HG03558 (cell line): Measurements from ENCODE around the gene SRRM3.
"Not testable (repeated sequence)": the region's sequence is repeated elsewhere in the genome, so short reads cannot be mapped to it uniquely, and the experiment has no call there.

Source experiments
- ATAC-seq: cut with Tn5 transposase; IDR thresholded peaks from one replicate; pipeline ENCODE4 v1.9.1; 2021; ENCODE audit warnings: moderate number of reproducible peaks; ENCODE audit not compliant: unreplicated experiment; ENCODE audit errors: extremely low read depth

The SRRM3 gene

DNA sequence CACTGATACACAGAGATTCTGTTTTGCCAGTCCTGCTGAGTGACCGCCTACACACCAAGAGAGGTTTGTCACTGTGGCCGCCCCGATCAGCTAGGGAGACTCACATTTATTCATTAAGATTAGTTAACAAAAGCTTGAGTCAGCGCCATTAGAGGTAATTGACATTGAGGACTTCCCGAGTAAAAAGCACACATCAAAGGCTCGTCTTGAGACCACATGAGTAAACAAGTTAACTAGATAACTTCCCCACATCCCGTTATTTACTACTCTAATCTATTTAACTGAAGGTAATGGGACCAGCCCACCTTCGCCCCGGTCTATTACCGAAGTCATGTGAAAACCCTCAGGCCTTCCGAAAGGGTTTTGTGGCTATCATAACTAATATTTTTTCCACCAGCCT is 23.0 kb downstream of the SRRM3 start:
- no peak for ATAC-seq

DNA sequence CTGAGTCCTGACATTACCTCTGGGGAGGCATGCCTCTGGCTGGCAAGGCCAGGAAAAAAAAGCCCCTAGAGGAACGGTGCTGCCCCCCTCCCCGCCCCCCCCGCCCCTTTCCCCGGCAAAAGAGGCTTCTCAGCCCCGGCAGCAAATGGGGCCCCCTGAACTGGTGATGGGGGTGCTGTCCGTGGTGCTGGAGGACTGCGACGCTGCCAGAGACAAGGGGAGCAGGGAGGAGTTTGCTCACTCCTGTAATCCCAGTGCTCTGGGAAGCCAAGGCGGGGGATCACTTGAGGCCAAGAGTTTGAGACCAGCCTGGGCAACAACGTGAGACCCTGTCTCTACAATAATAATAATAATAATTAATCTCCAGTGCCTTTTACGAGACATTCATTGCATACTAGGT is 23.7 kb downstream of the SRRM3 start:
- no peak for ATAC-seq

DNA sequence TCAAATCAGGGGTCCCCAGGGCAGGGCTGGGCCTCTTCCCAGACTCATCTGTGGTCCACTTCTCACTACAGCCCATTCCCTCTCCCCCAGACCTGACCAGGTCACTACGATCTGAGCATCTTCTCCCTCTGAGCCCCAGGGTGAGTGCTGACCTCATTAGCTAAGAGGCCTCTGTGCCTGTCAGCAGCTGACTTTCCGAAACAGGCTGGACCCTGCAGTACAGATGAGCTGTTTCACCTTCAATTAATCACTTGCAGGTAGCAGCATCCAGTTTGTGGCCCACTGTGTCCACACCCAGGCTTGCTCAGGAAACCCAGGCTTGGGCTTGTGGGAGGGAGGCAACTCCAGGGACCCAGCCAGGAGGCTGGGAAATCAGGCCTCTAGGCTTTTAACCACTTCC is 24.3 kb downstream of the SRRM3 start:
- no peak for ATAC-seq

DNA sequence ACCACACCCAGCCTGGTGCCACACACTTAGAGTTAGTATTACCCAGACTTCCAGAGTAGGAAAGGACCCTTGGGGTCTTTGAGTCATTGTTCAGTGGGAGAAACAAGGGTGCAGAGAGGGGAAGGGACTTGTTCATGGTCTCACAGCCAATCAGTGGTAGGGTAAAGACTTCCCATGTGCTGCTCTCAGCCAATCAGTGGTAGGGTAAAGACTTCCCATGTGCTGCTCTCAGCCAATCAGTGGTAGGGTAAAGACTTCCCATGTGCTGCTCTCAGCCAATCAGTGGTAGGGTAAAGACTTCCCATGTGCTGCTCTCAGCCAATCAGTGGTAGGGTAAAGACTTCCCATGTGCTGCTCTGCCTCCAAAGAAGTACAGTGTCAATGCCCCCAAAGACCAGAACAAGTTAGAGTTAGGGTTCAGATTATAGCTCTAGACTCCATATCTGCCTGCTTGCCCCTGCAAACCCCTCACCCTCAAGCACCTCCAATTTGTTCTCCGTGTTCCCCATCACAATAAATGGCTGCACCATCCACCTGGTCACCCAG is 25.3 kb downstream of the SRRM3 start:
- not testable (repeated sequence) for ATAC-seq

DNA sequence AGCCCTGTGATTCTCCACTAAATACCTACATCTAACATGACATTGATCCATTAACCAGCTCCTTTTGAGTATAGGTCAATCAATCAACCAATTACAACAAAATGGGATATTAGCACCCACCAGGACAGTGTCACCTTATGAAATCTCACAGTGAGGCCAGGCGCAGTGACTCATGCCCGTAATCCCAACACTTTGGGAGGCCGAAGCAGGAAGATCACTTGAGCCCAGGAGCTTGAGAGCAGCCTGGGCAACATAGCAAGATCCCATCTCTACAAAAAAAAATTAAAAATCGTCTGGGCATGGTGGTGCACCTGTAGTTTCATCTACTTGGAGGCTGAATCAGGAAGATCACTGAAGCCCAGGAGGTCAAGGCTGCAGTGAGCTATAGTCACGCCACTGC is 28.5 kb downstream of the SRRM3 start:
- no peak for ATAC-seq

DNA sequence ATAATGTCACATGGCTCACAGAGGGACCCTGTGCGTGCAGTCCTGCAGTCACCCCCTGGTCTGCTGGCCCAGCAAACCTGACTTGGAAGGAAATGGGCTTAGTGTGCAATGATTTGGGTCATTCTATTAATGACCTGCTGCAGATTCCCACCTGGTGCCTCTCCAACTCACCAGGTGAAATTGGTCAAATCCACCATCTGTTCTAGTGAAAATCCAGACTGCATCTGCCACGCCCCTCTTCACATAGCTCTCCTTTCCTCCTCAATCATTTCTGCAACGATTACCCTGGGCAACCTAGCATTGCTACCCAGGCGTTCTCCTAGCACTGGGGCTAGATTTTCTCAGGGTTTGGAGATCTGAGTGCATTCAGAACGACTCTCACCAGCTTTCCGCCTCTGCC is 29.4 kb downstream of the SRRM3 start:
- no peak for ATAC-seq

DNA sequence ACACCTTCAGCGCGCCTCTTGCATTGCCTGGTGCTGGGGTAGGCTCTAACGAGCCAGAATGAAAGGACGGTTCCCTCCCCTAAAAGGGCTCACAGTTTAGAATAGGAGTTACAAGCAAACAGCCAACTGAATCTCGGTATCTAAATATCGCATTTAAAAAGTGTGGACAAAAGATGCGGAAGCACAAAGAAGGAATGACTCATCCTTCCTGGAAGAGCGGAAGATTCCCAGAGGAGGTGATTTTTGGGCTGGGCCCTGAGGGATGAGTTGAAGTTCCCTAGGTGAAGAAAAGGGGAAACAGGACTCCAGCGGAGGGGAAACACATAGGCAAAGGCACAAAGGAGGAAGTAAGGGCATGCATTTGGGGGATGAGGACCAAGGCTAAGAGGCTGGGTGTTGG is 29.9 kb downstream of the SRRM3 start:
- ATAC-seq: no peak

DNA sequence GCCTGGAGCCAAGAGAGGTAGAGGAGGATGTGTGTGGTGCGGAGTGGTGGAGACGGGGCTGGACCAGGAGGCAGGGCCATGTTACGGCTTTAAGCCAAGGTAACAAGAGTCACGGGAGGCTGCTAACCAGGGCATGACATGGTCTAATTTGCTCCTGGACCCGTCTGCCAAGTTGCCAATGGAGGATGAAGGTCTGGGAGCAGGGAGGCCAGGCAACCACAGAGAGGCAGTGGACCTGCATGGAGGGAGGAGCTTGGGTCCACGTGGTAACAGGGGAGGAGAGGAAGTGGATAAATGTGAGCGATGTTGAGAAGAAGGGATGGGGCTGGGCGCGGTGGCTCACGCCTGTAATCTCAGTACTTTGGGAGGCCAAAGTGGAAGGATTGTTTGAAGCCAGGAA is 31.0 kb downstream of the SRRM3 start:
- ATAC-seq: no peak

DNA sequence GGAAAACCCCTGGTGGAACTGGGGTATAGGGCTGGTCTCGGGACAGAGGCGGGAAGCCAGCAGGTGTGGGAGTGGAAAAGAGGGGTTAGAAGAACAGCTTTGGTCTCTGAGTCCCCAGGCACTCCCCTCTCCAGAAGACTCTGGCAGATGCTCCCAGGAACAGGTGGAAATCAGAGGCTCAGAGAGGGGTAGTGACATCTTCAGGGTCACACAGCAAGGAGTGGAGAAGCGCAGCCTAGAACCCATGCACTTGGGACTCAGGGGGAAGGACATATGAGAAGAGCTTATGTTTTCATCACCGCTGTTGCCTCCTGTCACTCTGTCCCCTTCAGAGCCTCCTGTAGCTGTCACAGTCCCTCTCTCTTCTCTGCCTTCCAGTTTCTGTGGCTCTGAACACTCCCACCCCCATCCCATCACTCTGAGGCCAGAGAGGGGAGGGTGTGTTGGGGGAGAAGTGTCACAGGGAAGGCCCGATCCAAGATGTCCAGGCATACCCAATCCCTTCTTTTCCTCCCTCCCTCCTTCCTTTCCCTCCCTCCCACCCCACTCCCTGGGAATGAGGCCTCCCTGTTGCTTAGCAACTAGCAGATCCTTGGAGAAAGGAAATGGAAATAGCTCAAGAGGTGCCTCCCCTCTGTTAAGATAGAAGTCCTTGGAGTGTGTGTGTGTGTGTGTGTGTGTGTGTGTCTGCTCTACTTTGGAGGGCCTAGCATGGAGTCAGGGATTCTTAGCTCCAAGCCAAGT is 32.0 kb downstream of the SRRM3 start:
- ATAC-seq: no peak

DNA sequence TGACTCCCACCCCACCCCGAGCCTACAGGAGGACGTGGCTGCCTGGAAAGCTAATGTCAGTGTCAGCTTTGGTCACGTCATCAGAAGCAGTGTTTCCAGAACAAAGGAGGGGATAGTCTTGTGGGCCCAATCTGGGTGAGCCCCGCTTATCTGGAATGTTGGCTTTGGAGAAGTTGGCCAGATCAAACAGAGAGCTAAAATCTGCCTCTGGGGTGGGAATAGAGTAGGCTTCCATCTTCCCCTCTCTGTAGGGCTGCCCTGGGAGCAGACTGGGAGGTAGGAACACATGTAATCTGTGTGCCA is 32.5 kb downstream of the SRRM3 start:
- no peak for ATAC-seq

DNA sequence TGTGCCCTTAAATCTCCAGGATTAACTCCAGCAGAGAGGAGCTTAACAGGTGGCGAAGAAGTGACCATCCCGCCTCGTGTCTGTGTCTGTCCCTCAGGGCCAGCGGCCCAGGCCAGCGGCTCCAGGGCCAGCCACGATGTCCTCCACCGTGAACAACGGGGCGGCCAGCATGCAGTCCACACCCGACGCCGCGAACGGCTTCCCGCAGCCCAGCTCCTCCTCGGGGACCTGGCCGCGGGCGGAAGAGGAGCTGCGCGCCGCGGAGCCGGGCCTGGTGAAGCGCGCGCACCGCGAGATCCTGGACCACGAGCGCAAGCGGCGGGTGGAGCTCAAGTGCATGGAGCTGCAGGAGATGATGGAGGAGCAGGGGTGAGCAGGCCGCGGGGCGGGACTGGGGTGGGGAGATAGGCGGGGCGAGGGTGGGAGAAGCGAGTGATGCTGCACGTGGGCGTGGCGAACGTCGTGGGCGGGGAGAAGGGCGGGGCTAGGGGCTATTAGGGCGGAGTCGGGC is 33.3 kb downstream of the SRRM3 start:
- no peak for ATAC-seq

DNA sequence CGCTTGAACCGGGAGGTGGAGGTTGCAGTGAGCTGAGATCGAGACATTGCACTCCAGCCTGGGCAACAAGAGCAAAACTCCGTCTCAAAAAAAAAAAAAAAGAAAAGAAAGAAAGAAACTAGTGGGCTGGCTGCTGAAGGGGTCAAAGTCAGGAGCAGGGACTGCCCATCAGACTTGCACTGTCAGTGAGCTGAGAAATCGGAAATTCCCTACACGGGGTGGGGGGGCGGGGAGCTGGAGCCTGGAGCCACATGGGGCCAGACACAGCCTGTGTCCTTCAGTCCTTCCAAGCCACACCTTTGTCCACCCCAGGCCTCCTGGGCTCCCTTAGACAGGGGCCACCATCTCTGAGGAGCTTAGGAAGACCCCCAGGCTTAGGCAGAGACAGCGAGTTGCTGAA is 34.5 kb downstream of the SRRM3 start:
- ATAC-seq: no peak

DNA sequence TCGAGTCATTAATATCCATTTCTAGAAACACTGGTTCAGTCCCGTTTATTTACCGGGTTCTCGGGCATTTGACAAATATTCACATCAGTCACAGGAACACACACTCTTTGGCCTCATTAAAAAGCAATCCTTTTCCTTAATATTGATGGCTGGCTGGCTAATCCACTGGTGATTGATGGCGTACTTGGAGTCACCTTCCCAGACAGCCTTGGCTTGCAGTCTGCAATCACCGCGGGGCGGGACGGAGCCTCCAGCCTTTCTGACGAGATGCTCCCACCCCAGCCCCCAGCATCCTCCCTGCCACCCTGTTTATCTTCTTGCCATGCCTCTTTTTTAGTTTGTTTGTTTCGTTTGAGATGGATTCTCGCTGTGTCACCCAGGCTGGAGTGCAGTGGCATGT is 36.6 kb downstream of the SRRM3 start:
- ATAC-seq: no peak

DNA sequence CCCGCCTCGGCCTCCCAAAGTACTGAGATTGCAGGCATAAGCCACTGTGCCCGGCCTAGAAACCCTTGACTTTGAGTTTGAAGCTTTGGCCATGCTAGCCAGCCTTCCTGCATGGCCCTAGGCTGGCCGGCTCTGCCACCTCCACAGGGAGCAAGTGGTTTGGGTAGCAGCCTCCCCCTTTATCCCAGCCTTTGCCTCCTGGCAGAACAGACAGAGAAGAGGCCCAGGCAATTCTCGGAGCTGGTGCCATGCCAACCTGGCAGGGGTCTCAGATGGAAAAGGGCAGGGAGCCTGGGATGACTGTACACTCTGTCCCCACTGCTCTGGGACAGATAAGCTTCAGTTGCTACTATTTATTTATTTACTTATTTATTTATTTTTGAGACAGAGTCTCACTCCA is 39.4 kb downstream of the SRRM3 start:
- ATAC-seq: no peak

DNA sequence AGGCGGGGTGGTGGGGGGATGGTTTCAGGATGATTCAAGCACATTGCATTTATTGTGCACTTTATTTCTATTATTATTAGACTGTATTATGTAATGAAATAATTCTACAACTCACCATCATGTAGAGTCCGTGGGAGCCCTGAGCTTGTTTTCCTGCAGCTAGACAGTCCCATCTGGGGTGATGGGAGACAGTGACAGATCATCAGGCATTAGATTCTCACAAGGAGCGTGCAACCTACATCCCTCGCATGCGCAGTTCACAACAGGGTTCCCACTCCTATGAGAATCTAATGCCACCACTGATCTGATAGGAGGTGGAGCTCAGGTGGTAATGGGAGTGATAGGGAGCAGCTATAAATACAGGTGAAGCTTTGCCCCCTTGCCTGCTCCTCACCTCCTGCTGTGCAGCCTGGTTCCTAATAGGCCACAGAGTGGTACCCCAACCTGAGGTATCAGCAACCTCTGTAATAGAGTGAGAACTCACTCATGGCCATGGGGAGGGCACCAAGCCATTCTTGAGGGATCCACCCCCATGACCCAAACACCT is 40.9 kb downstream of the SRRM3 start:
- ATAC-seq: not testable (repeated sequence)

DNA sequence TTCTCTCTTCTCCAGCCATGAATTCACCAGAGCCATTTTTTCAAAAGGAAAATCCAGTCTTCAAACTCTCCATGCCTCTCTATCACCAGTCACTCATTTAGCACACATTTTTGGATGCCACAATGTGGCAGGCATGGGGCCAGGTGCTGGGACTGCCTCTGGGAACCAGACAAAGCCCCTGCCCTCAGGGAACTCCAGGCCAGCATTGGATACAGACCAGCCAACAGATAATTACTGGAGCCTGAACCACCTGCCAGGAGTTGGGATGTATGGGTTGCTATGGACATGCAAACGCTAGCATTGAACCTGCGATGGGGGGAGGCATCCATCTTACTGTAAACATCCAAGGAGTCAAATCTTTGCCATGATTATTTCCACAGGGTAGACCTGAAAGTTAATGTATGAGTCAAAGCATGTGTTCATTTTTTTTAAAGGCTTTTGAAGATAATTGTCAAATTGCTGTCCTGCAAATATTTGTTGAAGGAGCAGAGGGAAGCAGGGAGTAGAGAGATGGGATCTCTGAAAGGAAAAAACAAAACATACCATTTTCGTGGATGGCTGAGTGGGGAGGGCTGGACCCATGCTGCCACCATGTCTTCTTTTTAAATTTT is 43.2 kb downstream of the SRRM3 start:
- no peak for ATAC-seq

DNA sequence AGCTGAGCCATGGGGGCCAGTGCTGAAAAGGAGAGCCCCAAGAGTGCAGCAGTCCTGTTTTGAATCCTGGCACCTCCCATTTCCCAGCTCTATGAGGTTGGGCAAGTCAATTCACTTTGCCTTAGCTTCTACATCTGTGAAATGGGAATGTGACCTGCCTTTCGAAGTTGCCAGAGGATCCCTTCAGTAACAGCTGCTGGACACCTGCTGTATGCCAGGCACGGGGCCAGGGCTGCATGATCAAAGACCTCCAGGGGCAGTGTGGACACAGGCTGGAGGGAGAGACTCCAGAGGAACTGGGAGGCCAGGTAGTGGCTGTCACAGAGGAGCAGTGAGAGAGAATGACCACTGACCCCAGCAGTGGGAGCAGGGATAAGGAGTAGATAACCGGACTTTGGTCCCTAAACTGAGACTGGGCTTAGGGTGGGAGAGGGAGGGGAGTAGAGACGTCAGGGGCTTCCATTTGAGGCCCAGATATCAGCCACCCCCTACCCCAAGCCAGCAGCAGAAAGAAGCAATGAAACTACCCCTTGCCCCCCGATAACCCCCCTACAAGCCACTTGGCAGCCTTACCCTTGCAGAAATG is 45.2 kb downstream of the SRRM3 start:
- no peak for ATAC-seq

DNA sequence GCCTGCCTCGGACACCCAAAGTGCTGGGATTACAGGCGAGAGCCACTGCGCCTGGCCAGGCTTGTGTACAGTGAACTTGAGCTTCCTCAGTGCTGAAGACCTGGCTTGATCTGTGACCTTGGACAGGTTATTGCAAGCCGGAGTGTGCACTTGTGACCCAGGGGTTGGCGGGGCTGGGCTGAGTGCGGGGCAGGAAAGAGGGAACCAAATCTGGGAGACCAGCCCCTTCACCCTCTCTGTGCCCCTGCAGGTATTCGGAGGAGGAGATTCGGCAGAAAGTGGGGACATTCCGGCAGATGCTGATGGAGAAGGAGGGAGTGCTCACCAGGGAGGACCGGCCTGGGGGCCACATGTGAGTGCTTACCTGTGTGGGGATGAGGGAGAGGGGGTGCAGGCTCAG is 46.2 kb downstream of the SRRM3 start:
- ATAC-seq: no peak

DNA sequence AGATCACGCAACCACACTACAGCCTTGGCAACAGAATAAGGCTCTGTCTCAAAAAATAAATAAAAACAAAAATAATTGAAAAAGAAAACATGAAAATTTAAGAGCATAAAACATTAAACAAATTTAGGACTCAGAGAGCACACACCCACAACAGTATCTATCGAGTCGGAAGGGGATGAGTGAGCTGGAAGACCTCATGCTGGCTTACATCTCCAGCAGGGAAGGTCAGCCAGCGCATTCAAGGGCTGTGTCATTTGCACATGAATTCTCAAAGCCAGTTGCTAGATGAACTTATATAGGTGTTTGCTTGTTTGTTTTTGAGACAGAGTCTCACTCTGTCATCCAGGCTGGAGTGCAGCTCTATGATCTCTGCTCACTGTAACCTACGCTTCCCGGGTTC is 50.3 kb downstream of the SRRM3 start:
- no peak for ATAC-seq

DNA sequence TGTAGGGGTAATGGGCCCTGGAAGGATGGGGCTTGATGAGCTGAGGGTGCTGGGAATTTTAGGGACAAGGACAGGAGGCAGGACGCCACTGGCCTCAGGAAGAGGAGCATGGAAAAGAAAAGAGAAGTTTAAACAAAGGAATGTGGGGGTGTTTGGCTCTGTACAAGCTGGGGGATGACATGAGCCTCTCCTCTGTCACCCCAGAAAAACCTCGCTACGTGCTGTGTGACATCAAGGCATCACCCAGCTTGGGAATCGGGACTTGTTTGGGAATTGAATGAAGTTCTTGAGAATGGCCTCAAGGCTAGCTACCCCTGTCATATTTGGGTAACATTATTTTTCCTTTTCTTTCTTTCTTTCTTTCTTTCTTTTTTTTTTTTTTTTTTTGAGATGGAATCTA is 53.1 kb downstream of the SRRM3 start:
- ATAC-seq: no peak

DNA sequence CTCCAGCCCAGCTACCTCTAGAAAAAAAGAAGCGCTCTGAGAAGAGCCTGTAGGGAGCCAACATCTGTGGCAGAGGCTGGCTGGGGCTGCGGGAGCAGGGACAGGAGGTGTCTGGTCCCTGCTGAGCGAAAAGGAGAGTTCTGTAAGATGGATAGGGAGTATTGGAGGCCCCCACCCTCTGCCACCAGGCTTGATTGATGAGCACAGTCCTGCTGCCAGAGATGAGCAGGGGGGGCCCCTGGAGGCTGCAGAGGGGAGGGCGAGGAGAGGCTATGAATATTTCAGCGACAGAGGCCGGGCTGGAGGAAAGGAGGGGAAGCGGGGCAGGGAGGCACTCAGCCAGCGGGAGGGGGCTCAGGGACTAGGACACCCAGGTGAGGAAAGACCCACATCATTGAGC is 56.3 kb downstream of the SRRM3 start:
- ATAC-seq: no peak
